Measurements from ENCODE around the gene LRRC10B.

GRCh38 chr11:61477727-61478148, 30.8 kb upstream of the LRRC10B start:
- peak; percentile 86 to 96 (median 90) for TF ChIP-seq CTCF (IDR thresholded peaks at IDR 0.05)
- no peak for TF ChIP-seq POLR2A (IDR thresholded peaks at IDR 0.05)

All from breast epithelium (tissue), 3 donors.